ENCODE measurements around the gene EPS8.

EPS8 gene

DNA sequence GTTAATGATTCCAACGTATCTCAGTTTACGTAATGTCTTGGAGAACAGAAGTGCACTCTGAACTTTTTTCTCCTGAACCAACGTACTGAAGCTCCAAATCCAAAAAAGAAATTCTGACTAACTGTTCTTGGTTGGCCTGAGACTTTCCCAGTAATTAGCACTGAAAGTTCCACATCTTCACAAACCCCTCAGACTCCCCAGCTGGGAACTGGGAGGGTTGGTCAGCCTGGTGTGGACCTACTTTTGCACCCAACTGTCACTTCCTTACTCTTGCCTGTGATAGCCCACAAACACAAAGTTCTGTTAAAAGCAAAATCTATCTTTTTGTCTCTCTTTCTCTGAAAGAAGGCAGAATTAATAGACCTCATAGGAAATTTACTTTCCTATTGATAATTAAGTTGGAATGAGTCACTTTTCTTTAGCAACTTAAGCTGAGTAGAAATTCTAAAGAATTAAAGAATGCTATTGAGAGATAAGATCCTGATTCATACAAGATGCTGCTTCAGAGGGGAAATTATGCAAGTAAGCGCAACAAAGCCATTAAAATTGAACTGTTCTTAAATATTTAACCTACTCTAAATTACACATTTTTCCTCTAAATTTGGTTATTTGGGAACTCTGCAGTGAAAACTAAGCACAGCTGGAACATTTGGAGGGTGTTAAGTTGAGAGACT is 155.0 kb downstream of the EPS8 start:
- no peak overlapping the region for H3K27ac ChIP-seq
- TF ChIP-seq, protein P1, sequence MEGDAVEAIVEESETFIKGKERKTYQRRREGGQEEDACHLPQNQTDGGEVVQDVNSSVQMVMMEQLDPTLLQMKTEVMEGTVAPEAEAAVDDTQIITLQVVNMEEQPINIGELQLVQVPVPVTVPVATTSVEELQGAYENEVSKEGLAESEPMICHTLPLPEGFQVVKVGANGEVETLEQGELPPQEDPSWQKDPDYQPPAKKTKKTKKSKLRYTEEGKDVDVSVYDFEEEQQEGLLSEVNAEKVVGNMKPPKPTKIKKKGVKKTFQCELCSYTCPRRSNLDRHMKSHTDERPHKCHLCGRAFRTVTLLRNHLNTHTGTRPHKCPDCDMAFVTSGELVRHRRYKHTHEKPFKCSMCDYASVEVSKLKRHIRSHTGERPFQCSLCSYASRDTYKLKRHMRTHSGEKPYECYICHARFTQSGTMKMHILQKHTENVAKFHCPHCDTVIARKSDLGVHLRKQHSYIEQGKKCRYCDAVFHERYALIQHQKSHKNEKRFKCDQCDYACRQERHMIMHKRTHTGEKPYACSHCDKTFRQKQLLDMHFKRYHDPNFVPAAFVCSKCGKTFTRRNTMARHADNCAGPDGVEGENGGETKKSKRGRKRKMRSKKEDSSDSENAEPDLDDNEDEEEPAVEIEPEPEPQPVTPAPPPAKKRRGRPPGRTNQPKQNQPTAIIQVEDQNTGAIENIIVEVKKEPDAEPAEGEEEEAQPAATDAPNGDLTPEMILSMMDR (conservative IDR thresholded peaks at IDR 0.05): no peak

DNA sequence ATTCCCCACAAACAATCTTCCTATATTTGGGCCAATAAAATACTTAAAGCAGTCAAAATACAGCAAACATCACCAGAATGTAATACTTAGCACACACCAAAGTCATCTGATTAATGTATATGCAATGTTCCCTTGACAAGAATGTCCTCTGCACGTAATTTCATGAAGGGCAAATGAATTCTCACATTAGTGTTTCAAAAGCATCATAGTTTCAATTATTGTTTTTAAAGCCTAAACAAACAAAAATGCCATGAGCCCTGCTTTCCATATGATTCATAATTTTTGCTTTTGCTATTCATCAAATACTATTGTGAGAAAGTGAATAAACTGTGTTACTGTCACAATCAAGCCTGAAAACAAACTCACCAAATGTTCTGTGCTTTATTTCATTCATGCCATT is 156.0 kb downstream of the EPS8 start:
- TF ChIP-seq, protein P1 (conservative IDR thresholded peaks at IDR 0.05): no peak
- H3K27ac ChIP-seq: no peak overlapping the region

DNA sequence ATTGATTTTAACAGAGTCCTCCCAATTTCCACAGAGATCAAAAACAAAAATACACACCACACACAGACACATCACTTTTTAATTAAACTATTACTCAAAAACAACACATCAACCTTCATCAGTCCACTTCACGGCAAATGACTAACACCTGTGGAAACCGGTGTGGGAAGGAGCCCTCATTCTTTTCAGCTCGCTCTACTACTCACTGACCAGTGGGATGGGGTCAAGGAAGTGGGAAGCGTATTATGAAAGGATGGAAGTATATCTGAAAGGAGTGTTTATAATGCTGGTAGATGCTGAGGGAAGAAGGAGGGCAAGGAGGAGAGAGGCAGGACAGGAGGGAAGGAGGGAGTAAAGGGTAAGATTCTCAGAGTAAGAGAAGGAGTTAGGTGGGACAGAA is 156.5 kb downstream of the EPS8 start:
- H3K27ac ChIP-seq: no peak overlapping the region
- TF ChIP-seq, protein P1 (conservative IDR thresholded peaks at IDR 0.05): no peak

DNA sequence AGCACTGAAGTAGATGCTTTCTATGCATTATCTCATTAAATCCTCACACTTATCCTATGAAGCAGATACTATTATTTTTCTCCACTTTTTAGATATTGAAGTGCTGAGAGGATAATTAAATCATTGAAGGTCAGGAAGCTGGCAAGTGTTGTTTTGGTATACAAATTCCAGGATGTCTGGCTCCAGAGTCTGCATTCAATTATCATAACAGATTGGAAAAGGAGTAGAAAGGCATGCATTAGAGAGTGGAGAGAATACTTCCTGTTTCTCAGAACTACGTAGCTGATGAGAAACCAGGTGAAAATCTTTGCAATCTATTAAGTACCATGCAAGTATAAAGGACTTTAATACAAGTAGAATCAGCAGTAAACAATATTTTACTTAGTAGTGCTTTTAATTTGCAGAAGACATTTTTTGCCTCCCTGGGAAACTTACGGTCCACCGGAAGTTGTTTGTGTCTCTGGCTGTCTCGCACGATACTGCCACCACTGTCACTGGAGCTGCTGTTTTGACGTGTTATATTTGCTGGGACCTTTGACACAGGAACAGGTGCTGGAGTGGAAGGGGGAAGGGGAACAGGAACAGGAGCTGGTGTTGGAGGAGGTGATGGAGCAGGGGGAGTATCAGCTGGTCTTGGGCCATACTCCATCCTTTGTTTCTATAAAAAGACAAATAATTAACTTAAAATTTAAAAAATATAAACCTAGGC is 158.0 kb downstream of the EPS8 start:
- no peak overlapping the region for H3K27ac ChIP-seq
- TF ChIP-seq, protein P1 (conservative IDR thresholded peaks at IDR 0.05): no peak

DNA sequence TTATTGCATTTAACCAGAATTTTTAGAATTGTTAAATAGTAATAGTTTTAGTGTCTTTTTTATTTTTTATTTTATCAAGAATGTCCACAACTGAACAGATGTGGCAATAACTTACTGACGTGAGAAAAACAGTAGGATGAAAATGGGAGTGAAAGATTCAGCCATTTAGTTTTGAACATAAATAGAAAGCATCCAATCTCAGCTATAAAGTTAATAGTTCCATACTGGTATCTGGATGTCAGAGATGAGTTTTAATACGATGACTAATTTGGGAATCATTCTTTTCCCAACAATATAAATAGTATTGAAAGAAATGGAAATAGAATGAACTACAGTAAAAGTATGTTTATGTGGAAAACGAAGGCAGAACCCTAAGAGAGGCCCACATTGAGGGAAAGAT is 159.4 kb downstream of the EPS8 start:
- no peak overlapping the region for H3K27ac ChIP-seq
- TF ChIP-seq, protein P1 (conservative IDR thresholded peaks at IDR 0.05): no peak

DNA sequence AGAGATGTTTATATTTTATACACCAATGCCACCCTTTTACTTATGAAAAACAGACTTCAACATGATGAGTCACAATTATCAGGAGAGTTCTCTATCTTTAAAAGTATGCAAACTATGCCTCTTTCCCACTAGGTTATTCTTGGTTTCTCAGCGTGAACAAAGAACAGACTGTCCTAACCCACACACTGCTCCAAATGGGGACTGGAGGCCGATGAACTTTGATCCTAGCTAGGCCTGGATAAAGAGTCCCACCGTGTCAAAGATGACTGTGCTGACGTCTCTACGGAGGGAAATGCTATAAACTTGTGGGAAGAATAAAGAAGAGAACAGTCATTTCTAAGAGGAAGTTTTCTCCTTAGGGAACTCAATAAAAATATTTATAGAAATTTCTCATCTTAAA is 160.1 kb downstream of the EPS8 start:
- no peak overlapping the region for H3K27ac ChIP-seq
- TF ChIP-seq, protein P1 (conservative IDR thresholded peaks at IDR 0.05): no peak

DNA sequence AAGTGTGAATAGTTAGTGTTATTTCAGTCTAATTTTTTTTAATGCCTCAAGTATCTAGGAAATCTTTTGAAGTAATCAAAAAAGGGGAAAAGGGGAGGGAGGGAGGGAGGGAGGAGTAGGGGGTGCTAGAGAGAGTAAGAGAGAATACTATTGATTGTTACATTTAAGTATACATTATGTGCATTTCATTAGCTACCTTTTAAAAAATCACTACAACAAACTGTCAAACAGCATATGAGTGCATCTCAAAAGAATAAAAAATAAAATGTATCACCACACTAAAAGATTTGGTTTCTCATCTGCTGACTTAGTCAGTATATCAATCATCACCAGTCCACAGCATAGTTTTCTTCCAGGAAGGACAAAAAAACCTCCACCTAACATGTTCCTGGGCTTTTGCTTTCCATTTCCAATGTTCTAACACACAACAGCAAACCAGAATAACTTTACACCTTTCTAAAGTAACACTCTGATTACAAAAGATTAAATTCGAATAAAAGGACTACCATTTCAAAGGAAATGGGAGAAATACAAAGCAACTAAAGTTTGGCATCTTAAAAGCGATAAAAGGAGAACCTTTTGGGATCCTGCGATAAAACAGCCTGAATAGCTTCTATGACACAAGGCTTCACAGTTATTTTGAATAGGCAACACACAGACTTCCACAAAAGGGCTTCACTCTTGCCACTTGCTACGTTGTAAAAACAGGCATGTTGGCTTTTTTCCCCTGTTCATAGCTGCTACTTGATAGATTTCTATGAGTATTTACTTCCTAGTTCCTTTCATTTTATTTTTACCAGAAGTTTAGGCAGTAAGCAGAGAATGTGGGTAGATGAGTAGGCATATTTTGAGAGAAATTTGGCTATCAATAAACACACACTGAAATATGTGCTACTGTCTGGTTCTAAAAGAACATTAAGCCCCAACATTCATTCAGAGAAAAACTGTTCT is 160.9 kb downstream of the EPS8 start:
- TF ChIP-seq, protein P1 (conservative IDR thresholded peaks at IDR 0.05): no peak
- H3K27ac ChIP-seq: no peak overlapping the region
